ENCODE measurements around the gene TSC22D1.

DNA sequence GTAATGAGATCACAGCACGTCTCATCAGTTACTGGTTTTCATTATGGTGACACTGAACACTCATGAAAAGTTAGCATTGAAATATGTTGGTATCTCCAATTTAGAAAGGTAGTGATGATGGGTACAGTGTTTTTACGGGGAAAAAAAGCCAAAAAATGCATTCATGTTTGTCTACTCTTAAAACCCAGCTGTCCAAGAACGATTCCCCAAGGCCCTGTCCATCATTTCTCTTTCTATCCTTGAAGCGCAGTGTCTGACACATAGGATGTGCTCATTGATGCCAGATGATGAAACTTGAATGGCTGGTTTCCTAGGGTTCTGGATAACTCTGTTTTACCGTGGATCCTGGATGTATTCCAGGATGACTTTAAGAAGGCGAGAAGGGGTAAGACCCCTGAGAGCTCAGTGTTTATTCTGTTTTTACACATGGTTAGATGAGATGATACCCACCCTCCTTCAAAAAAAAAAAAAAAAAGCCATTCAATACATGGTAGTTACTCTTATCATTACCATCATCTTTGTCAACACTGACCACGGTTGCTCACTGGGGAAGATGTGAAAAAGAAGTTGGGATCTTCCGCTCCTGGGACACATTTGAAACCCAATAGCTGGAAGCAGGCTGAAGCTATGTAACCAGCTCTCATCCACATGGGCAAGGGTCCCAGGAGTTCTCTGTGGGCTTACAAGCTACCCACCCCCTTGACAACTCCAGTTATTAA, 180.0 kb downstream of the TSC22D1 start:
- TF ChIP-seq, protein P1, sequence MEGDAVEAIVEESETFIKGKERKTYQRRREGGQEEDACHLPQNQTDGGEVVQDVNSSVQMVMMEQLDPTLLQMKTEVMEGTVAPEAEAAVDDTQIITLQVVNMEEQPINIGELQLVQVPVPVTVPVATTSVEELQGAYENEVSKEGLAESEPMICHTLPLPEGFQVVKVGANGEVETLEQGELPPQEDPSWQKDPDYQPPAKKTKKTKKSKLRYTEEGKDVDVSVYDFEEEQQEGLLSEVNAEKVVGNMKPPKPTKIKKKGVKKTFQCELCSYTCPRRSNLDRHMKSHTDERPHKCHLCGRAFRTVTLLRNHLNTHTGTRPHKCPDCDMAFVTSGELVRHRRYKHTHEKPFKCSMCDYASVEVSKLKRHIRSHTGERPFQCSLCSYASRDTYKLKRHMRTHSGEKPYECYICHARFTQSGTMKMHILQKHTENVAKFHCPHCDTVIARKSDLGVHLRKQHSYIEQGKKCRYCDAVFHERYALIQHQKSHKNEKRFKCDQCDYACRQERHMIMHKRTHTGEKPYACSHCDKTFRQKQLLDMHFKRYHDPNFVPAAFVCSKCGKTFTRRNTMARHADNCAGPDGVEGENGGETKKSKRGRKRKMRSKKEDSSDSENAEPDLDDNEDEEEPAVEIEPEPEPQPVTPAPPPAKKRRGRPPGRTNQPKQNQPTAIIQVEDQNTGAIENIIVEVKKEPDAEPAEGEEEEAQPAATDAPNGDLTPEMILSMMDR (IDR thresholded peaks at IDR 0.05): no peak
- no peak for TF ChIP-seq POLR2A (IDR thresholded peaks at IDR 0.05)
